Adrenal gland (tissue), 5 donors: ENCODE measurements around the gene DET1.

Experiments
- CTCF ChIP-seq, 6 experiments: fragments of 450-650 bp in 4 of 6; fragments of 200-600 bp in 2 of 6; sonication (generic) in 1 of 6; IDR thresholded peaks; 1 replicate in 5 of 6; 2 replicates in 1 of 6; pipeline versions ENCODE4 v1.5.1 to v1.8.0; 2016 to 2021; ENCODE audit warnings: antibody characterized with exemption in 6 of 6, mild to moderate bottlenecking in 2 of 6, moderate library complexity in 1 of 6
- POLR2A ChIP-seq, 2 donors: fragments of 450-650 bp; IDR thresholded peaks; one replicate each; pipeline ENCODE4 v1.6.1; 2017; ENCODE audit warnings: antibody characterized with exemption in 2 of 2, mild to moderate bottlenecking in 2 of 2, moderate library complexity in 1 of 2
- donor health status: DM: no; HTN: no; CAD: no.

GRCh38 chr15:88467073-88467934 lies 79.2 kb downstream of the DET1 start, which contains the start of the genes MRPL46 and MRPS11:
- TF ChIP-seq POLR2A (IDR thresholded peaks at IDR 0.05) (peak; percentile 28 to 82), CTCF (IDR thresholded peaks at IDR 0.05) (no peak)
